Activated CD4-positive, alpha-beta memory T cell treated with anti-CD3 and anti-CD28 coated beads, Interleukin-2, amount 10 ng/mL, durations not matched to agents 7 days and 5 days (primary cell): ENCODE data around the gene TNRC6B. TPM values are rescaled to one million over a fixed set of nuclear protein-coding genes. Genes with fewer than 3 reads are reported as not detected.
"Not testable (repeated sequence)": the region's sequence is repeated elsewhere in the genome, so short reads cannot be mapped to it uniquely, and the experiment has no call there.

Source experiments
- CTCF ChIA-PET: fragments of 350-600 bp; sonication (Branson Sonifier 250); formaldehyde crosslinking; loops from one replicate; lab custom pipeline; 2021; ENCODE audit warnings: antibody characterized with exemption, inconsistent platforms; lab: Charles Lee
- POLR2A ChIA-PET: fragments of 350-600 bp; sonication (Branson Sonifier 250); formaldehyde crosslinking; loops from one replicate; lab custom pipeline; 2021; ENCODE audit warnings: antibody characterized with exemption; lab: Charles Lee
- DNase-seq: peaks from one replicate; pipeline ENCODE4 v3.0.0-alpha.2; 2020
- H3K27ac Mint-ChIP-seq: one replicate; pipeline ENCODE4 v1.8.0; 2021; ENCODE audit warnings: mild to moderate bottlenecking, mixed read lengths
- H3K27me3 Mint-ChIP-seq: one replicate; pipeline ENCODE4 v1.8.0; 2021; ENCODE audit warnings: mixed read lengths
- H3K36me3 Mint-ChIP-seq: one replicate; pipeline ENCODE4 v1.8.0; 2021; ENCODE audit warnings: low read depth, mixed read lengths
- H3K4me1 Mint-ChIP-seq: one replicate; pipeline ENCODE4 v1.8.0; 2021; ENCODE audit warnings: mixed read lengths
- H3K4me3 Mint-ChIP-seq: one replicate; pipeline ENCODE4 v1.8.0; 2021; ENCODE audit warnings: mild to moderate bottlenecking, mixed read lengths
- H3K9me3 Mint-ChIP-seq: one replicate; pipeline ENCODE4 v1.8.0; 2021; ENCODE audit warnings: mixed read lengths
- total RNA-seq, 2 experiments: library from RNA; stranded (reverse); gene quantifications; one replicate each; pipeline ENCODE4 v1.2.3, GENCODE V29; 2021

TNRC6B gene
- total RNA-seq = 10 to 100 TPM; 51.0 to 55.0 TPM

- Mint-ChIP-seq H3K27me3 (no peaks in the 10 kb centered on the region), H3K4me1 (peaks cover 49% of the 10 kb centered on the region), H3K27ac (peak within 1 kb of the TSS; percentile 92)
Observed at GRCh38 chr22:40177738-40178416, at the start of gene TNRC6B. Gene TNRC6B, plus strand, starts transcription at chr22:40177925. Its CDS starts 211 bp downstream, at chr22:40178136.

GRCh38 chr22:40128989-40129388 is 48.7 kb upstream of the TNRC6B start:
- no peaks in the 10 kb centered on the region for H3K9me3 Mint-ChIP-seq
- peak; percentile 58 for DNase-seq
- no peaks in the 10 kb centered on the region for H3K27me3 Mint-ChIP-seq
- peak overlapping the region; percentile 32 for H3K4me3 Mint-ChIP-seq
- ChIA-PET POLR2A (interaction anchor here (0.6 to 2.0 kb wide), 5 partner anchors 21 to 85 kb away, joined by 3 to 7 read pairs (median 4); partner anchors contain the start of gene TNRC6B), CTCF (no interaction called here)
- peak overlapping the region; percentile 73 for H3K27ac Mint-ChIP-seq
- H3K4me1 Mint-ChIP-seq = peaks cover 28% of the 10 kb centered on the region
- H3K36me3 Mint-ChIP-seq = peaks cover 27% of the 10 kb centered on the region

More at GRCh38 chr22:40177738-40178416, at the start of gene TNRC6B:
- no peaks in the 10 kb centered on the region for H3K9me3 Mint-ChIP-seq
- peak within 1 kb of the TSS; percentile 92 for H3K4me3 Mint-ChIP-seq
- H3K36me3 Mint-ChIP-seq = peaks cover 18% of the 10 kb centered on the region
- ChIA-PET POLR2A (interaction anchor here (0.6 to 5.6 kb wide), 48 partner anchors 9 to 859 kb away, joined by 3 to 142 read pairs (median 5); partner anchors contain the start of genes ADSL, ATF4 and RBX1), CTCF (interaction anchor here (1.0 to 3.6 kb wide), 9 partner anchors 16 to 647 kb away, joined by 3 to 17 read pairs (median 4); partner anchors contain the start of gene ADSL)
- DNase-seq = peak; percentile 82

- peaks cover 2% of the 10 kb centered on the region for H3K4me1 Mint-ChIP-seq
- H3K4me3 Mint-ChIP-seq = no peak overlapping the region
- H3K36me3 Mint-ChIP-seq = peaks cover 12% of the 10 kb centered on the region
- ChIA-PET CTCF (no interaction called here), POLR2A (interaction anchor here (2.4 kb wide), 1 partner anchor 41 kb away, joined by 6 read pairs; the partner anchor contains the start of gene TNRC6B)
- no peaks in the 10 kb centered on the region for H3K9me3 Mint-ChIP-seq
- no peaks in the 10 kb centered on the region for H3K27me3 Mint-ChIP-seq
- DNase-seq = no peak
- H3K27ac Mint-ChIP-seq = no peak overlapping the region
Observed at GRCh38 chr22:40137132-40137531, 40.6 kb upstream of the TNRC6B start.

GRCh38 chr22:40138866-40139265 is 38.9 kb upstream of the TNRC6B start:
- Mint-ChIP-seq H3K27me3 (no peaks in the 10 kb centered on the region), H3K27ac (no peak overlapping the region), H3K9me3 (no peaks in the 10 kb centered on the region), H3K36me3 (peaks cover 8% of the 10 kb centered on the region), H3K4me3 (no peak overlapping the region), H3K4me1 (no peaks in the 10 kb centered on the region)
- ChIA-PET POLR2A (interaction anchor here (0.9 kb wide), 1 partner anchor 94 kb away, joined by 3 read pairs; no protein-coding TSS in a partner anchor), CTCF (no interaction called here)
- no peak for DNase-seq

GRCh38 chr22:40147388-40148176 is 30.1 kb upstream of the TNRC6B start:
- H3K9me3 Mint-ChIP-seq = no peaks in the 10 kb centered on the region
- H3K27ac Mint-ChIP-seq = no peak overlapping the region
- DNase-seq = no peak
- H3K4me3 Mint-ChIP-seq = no peak overlapping the region
- no peaks in the 10 kb centered on the region for H3K27me3 Mint-ChIP-seq
- no peaks in the 10 kb centered on the region for H3K36me3 Mint-ChIP-seq
- peaks cover 2% of the 10 kb centered on the region for H3K4me1 Mint-ChIP-seq
- ChIA-PET CTCF (interaction anchor here (0.7 kb wide), 1 partner anchor 13 kb away, joined by 3 read pairs; no protein-coding TSS in a partner anchor), POLR2A (no interaction called here)

GRCh38 chr22:40153192-40153591 is 24.5 kb upstream of the TNRC6B start:
- Mint-ChIP-seq H3K4me3 (no peak overlapping the region), H3K4me1 (peaks cover 10% of the 10 kb centered on the region), H3K9me3 (no peaks in the 10 kb centered on the region), H3K36me3 (no peaks in the 10 kb centered on the region), H3K27me3 (no peaks in the 10 kb centered on the region), H3K27ac (no peak overlapping the region)
- POLR2A ChIA-PET = no interaction called here
- CTCF ChIA-PET = interaction anchor here (0.5 to 1.0 kb wide), 3 partner anchors 35 to 80 kb away, joined by 3 read pairs; no protein-coding TSS in a partner anchor
- no peak for DNase-seq

GRCh38 chr22:40153705-40154104 is 24.0 kb upstream of the TNRC6B start:
- peaks cover 10% of the 10 kb centered on the region for H3K4me1 Mint-ChIP-seq
- DNase-seq = no peak
- H3K9me3 Mint-ChIP-seq = no peaks in the 10 kb centered on the region
- H3K27ac Mint-ChIP-seq = no peak overlapping the region
- H3K36me3 Mint-ChIP-seq = no peaks in the 10 kb centered on the region
- ChIA-PET POLR2A (no interaction called here), CTCF (interaction anchor here (1.0 kb wide), 1 partner anchor 51 kb away, joined by 3 read pairs; no protein-coding TSS in a partner anchor)
- no peak overlapping the region for H3K4me3 Mint-ChIP-seq
- H3K27me3 Mint-ChIP-seq = no peaks in the 10 kb centered on the region

- no peak overlapping the region for H3K4me3 Mint-ChIP-seq
- no peaks in the 10 kb centered on the region for H3K27me3 Mint-ChIP-seq
- no peaks in the 10 kb centered on the region for H3K9me3 Mint-ChIP-seq
- H3K4me1 Mint-ChIP-seq = peaks cover 10% of the 10 kb centered on the region
- ChIA-PET POLR2A (no interaction called here), CTCF (no interaction called here)
- H3K27ac Mint-ChIP-seq = peak overlapping the region; percentile 15
- no peak for DNase-seq
- H3K36me3 Mint-ChIP-seq = no peaks in the 10 kb centered on the region
Observed at GRCh38 chr22:40156001-40156516, 21.7 kb upstream of the TNRC6B start.

- H3K4me3 Mint-ChIP-seq, CTCF ChIA-PET: not testable (repeated sequence)
- POLR2A ChIA-PET = interaction anchor here (0.5 kb wide), 1 partner anchor 313 kb away, joined by 3 read pairs; no protein-coding TSS in a partner anchor
Observed at GRCh38 chr22:40156682-40157081, 21.0 kb upstream of the TNRC6B start.

GRCh38 chr22:40157330-40157945 is 20.3 kb upstream of the TNRC6B start:
- Mint-ChIP-seq H3K4me3 (no peak overlapping the region), H3K36me3 (no peaks in the 10 kb centered on the region), H3K27ac (no peak overlapping the region), H3K9me3 (no peaks in the 10 kb centered on the region), H3K4me1 (peaks cover 9% of the 10 kb centered on the region), H3K27me3 (no peaks in the 10 kb centered on the region)
- no peak for DNase-seq
- ChIA-PET CTCF (no interaction called here), POLR2A (no interaction called here)

More at GRCh38 chr22:40156682-40157081, 21.0 kb upstream of the TNRC6B start:
- H3K27ac Mint-ChIP-seq, H3K9me3 Mint-ChIP-seq, H3K36me3 Mint-ChIP-seq, DNase-seq, H3K27me3 Mint-ChIP-seq, H3K4me1 Mint-ChIP-seq: not testable (repeated sequence)

GRCh38 chr22:40161194-40161593 is 16.5 kb upstream of the TNRC6B start:
- peaks cover 7% of the 10 kb centered on the region for H3K9me3 Mint-ChIP-seq
- peaks cover 2% of the 10 kb centered on the region for H3K4me1 Mint-ChIP-seq
- no peaks in the 10 kb centered on the region for H3K27me3 Mint-ChIP-seq
- DNase-seq = no peak
- ChIA-PET CTCF (interaction anchor here (1.5 kb wide), 1 partner anchor 16 kb away, joined by 4 read pairs; the partner anchor contains the start of gene TNRC6B), POLR2A (interaction anchor here (0.9 to 1.0 kb wide), 3 partner anchors 10 to 117 kb away, joined by 3 to 4 read pairs (median 4); partner anchors contain the start of gene TNRC6B)
- H3K4me3 Mint-ChIP-seq = no peak overlapping the region
- H3K36me3 Mint-ChIP-seq = peaks cover 17% of the 10 kb centered on the region
- no peak overlapping the region for H3K27ac Mint-ChIP-seq

GRCh38 chr22:40165537-40165936 is 12.2 kb upstream of the TNRC6B start:
- H3K4me3 Mint-ChIP-seq, H3K9me3 Mint-ChIP-seq, DNase-seq, POLR2A ChIA-PET, H3K27ac Mint-ChIP-seq, H3K27me3 Mint-ChIP-seq, H3K4me1 Mint-ChIP-seq, CTCF ChIA-PET: not testable (repeated sequence)
- peaks cover 28% of the 10 kb centered on the region for H3K36me3 Mint-ChIP-seq
